AG08395 (cell line): ENCODE measurements around the gene LMNA.

Source experiments
- DNase-seq: peaks from one replicate; pipeline ENCODE4 v3.0.0; 2012; ENCODE audit warnings: mixed read lengths, low spot score

The LMNA gene

GRCh38 chr1:156082309-156083091 is 32.0 kb upstream of the LMNA start, which contains the start of gene MEX3A:
Gene MEX3A (minus strand): TSS chr1:156082465. CDS start chr1:156081998, 467 bp downstream.
- DNase-seq, result peak; percentile 92

GRCh38 chr1:156083800-156084790 is 30.4 kb upstream of the LMNA start:
- no peak for DNase-seq

GRCh38 chr1:156086256-156086662 is 28.3 kb upstream of the LMNA start:
- DNase-seq, result no peak

GRCh38 chr1:156089704-156090103 is 24.8 kb upstream of the LMNA start:
- no peak for DNase-seq

- no peak for DNase-seq
Measured at GRCh38 chr1:156090138-156090839, 24.2 kb upstream of the LMNA start.

GRCh38 chr1:156090840-156091188 is 23.7 kb upstream of the LMNA start:
- peak; percentile 74 for DNase-seq

GRCh38 chr1:156091610-156092009 is 22.9 kb upstream of the LMNA start:
- DNase-seq, result no peak

GRCh38 chr1:156095906-156096508 is 18.5 kb upstream of the LMNA start:
- no peak for DNase-seq

GRCh38 chr1:156096640-156097391 is 17.7 kb upstream of the LMNA start:
- peak; percentile 86 for DNase-seq

GRCh38 chr1:156097499-156098178 is 16.9 kb upstream of the LMNA start:
- no peak for DNase-seq

- no peak for DNase-seq
Measured at GRCh38 chr1:156098784-156099183, 15.7 kb upstream of the LMNA start.

- no peak for DNase-seq
Measured at GRCh38 chr1:156099282-156099681, 15.2 kb upstream of the LMNA start.

GRCh38 chr1:156100205-156100995 is 14.1 kb upstream of the LMNA start:
- DNase-seq, result no peak

GRCh38 chr1:156101880-156102279 is 12.6 kb upstream of the LMNA start:
- DNase-seq, result no peak

GRCh38 chr1:156102633-156103511 is 11.6 kb upstream of the LMNA start:
- DNase-seq, result no peak

- peak; percentile 84 for DNase-seq
Measured at GRCh38 chr1:156103521-156103947, 11.0 kb upstream of the LMNA start.

GRCh38 chr1:156104065-156104810 is 10.3 kb upstream of the LMNA start:
- peak; percentile 90 for DNase-seq
